WTC11 (cell line): ENCODE data around the gene TCF12. TPM values are rescaled to one million over a fixed set of nuclear protein-coding genes. Genes with fewer than 3 reads are reported as not detected.

Experiments
- ATAC-seq: fragments of 200-7000 bp; cut with Tn5 transposase; 2 replicates; pipeline ENCODE4 v1.10.0; 2021; ENCODE audit warnings: mild to moderate bottlenecking, moderate library complexity
- CTCF ChIA-PET: fragments of 300-600 bp; sonication (Branson Sonifier 250); formaldehyde crosslinking; loops from one replicate; lab custom pipeline; 2021; ENCODE audit warnings: antibody characterized with exemption; lab: Charles Lee
- POLR2A ChIA-PET: fragments of 350-600 bp; sonication (Branson Sonifier 250); formaldehyde crosslinking; loops from one replicate; lab custom pipeline; 2021; ENCODE audit warnings: antibody characterized with exemption; lab: Charles Lee
- DNase-seq: peaks from one replicate; pipeline ENCODE4 v3.0.0; 2021; ENCODE audit warnings: low spot score
- H3K27ac Mint-ChIP-seq: 2 replicates; pipeline ENCODE4 v1.8.0; 2021; ENCODE audit warnings: mixed read lengths
- H3K27me3 Mint-ChIP-seq: 2 replicates; pipeline ENCODE4 v1.8.0; 2021; ENCODE audit warnings: low read depth, mild to moderate bottlenecking, moderate library complexity, mixed read lengths
- H3K36me3 Mint-ChIP-seq: 2 replicates; pipeline ENCODE4 v1.8.0; 2021; ENCODE audit warnings: mixed read lengths
- H3K4me1 Mint-ChIP-seq: 2 replicates; pipeline ENCODE4 v1.8.0; 2022; ENCODE audit warnings: mixed read lengths
- H3K4me3 Mint-ChIP-seq: 2 replicates; pipeline ENCODE4 v1.8.0; 2021; ENCODE audit warnings: mild to moderate bottlenecking, moderate library complexity, mixed read lengths
- H3K9me3 Mint-ChIP-seq: 2 replicates; pipeline ENCODE4 v1.8.0; 2021; ENCODE audit warnings: mixed read lengths
- ATF1 ChIP-seq: sonication (generic); formaldehyde crosslinking; IDR thresholded peaks from 2 replicates; pipeline ENCODE4 v1.8.1; 2023; ENCODE audit warnings: mild to moderate bottlenecking, moderate library complexity, missing genetic modification reagents
- CBFB ChIP-seq: sonication (generic); formaldehyde crosslinking; IDR thresholded peaks from 2 replicates; pipeline ENCODE4 v1.8.1; 2022; ENCODE audit warnings: mild to moderate bottlenecking, low read depth, missing genetic modification reagents
- HMGA2 ChIP-seq: fragments of 250-450 bp; sonication (Bioruptor Pico); IDR thresholded peaks from 2 replicates; pipeline ENCODE4 v1.4.0; 2021; ENCODE audit warnings: mild to moderate bottlenecking, moderate library complexity
- JAZF1 ChIP-seq: fragments of 250-450 bp; sonication (Bioruptor Pico); IDR thresholded peaks from 2 replicates; pipeline ENCODE4 v1.9.0; 2021; ENCODE audit warnings: moderate library complexity, mild to moderate bottlenecking, inconsistent platforms
- TCF7 ChIP-seq: sonication (generic); formaldehyde crosslinking; IDR thresholded peaks from 2 replicates; pipeline ENCODE4 v1.8.0; 2022; ENCODE audit warnings: mild to moderate bottlenecking, low read depth, missing genetic modification reagents, moderate library complexity
- ZNF138 ChIP-seq: sonication (generic); formaldehyde crosslinking; conservative IDR thresholded peaks from 2 replicates; pipeline ENCODE4 v1.8.1; 2022; ENCODE audit warnings: mild to moderate bottlenecking, moderate library complexity, missing genetic modification reagents
- ZNF219 ChIP-seq: sonication (generic); formaldehyde crosslinking; IDR thresholded peaks from 2 replicates; pipeline ENCODE4 v1.8.0; 2023; ENCODE audit warnings: missing genetic modification reagents, mild to moderate bottlenecking, borderline replicate concordance
- ZNF317 ChIP-seq: sonication (generic); formaldehyde crosslinking; IDR thresholded peaks from 2 replicates; pipeline ENCODE4 v1.8.1; 2023; ENCODE audit warnings: low read depth, mild to moderate bottlenecking, moderate library complexity, missing genetic modification reagents, borderline replicate concordance
- ZNF396 ChIP-seq: fragments of 250-450 bp; sonication (Bioruptor Pico); IDR thresholded peaks from 2 replicates; pipeline ENCODE4 v1.8.0; 2021; ENCODE audit warnings: mild to moderate bottlenecking, moderate library complexity, borderline replicate concordance
- ZNF671 ChIP-seq: fragments of 250-450 bp; sonication (Bioruptor Pico); IDR thresholded peaks from 2 replicates; pipeline ENCODE4 v1.8.0; 2021; ENCODE audit warnings: mild to moderate bottlenecking
- total RNA-seq: library from RNA; stranded (reverse); gene quantifications from 3 replicates; pipeline ENCODE4 v1.2.3, GENCODE V29; 2021
- TF ChIP-seq, protein P1 (sequence below): sonication (generic); formaldehyde crosslinking; conservative IDR thresholded peaks from 2 replicates; pipeline ENCODE4 v1.8.1; 2022; ENCODE audit warnings: mild to moderate bottlenecking, missing genetic modification reagents
- TF ChIP-seq, protein P2 (sequence below): sonication (generic); formaldehyde crosslinking; IDR thresholded peaks from 2 replicates; pipeline ENCODE4 v1.8.0; 2023; ENCODE audit warnings: missing genetic modification reagents, mild to moderate bottlenecking, borderline replicate concordance
- TF ChIP-seq, protein P3 (sequence below): sonication (generic); formaldehyde crosslinking; IDR thresholded peaks from 2 replicates; pipeline ENCODE4 v1.8.1; 2022; ENCODE audit warnings: low read depth, missing genetic modification reagents, borderline replicate concordance
- TF ChIP-seq, protein P4 (sequence below): fragments of 250-450 bp; sonication (Bioruptor Pico); IDR thresholded peaks from 2 replicates; pipeline ENCODE4 v1.9.0; 2021; ENCODE audit warnings: mild to moderate bottlenecking
- TF ChIP-seq, protein P5 (sequence below): sonication (generic); formaldehyde crosslinking; IDR thresholded peaks from 2 replicates; pipeline ENCODE4 v1.8.0; 2022; ENCODE audit warnings: mild to moderate bottlenecking, missing genetic modification reagents
- TF ChIP-seq, protein P6 (sequence below): sonication (generic); formaldehyde crosslinking; IDR thresholded peaks from 2 replicates; pipeline ENCODE4 v1.8.0; 2023; ENCODE audit warnings: mild to moderate bottlenecking, missing genetic modification reagents
- TF ChIP-seq, protein P7 (sequence below): sonication (generic); formaldehyde crosslinking; IDR thresholded peaks from 2 replicates; pipeline ENCODE4 v1.8.0; 2022; ENCODE audit warnings: mild to moderate bottlenecking, missing genetic modification reagents
- TF ChIP-seq, protein P8 (sequence below): fragments of 250-450 bp; sonication (Bioruptor Pico); IDR thresholded peaks from 2 replicates; pipeline ENCODE4 v1.8.0; 2021; ENCODE audit warnings: mild to moderate bottlenecking

TCF12 gene
- total RNA-seq, 1 experiment from 2014 or later: 73.2 TPM

DNA sequence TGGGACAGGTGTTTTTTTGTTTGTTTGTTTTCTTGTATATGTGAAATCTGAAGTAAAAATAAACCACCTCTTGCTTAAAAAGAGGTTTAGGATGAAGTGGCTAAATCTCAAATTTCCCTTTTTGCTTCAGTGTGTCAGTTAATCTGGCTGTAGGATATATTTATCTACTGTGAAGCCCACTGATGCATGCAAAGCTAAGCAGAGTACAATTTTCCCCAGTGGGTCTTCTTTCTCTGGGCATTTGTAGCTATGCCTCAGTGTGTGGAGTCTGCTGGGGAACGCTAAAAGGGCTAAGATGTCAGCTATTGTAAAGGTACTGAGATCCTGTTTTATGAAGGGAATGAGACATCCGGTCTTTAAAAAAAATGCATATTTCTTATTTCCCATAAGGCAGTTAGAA, 190.6 kb downstream of the TCF12 start:
- H3K27me3 Mint-ChIP-seq: no peaks in the 10 kb centered on the region
- TF ChIP-seq JAZF1 (CRISPR knock-in tag) (no peak), ZNF219 (CRISPR knock-in tag) (no peak), CBFB (CRISPR knock-in tag) (no peak), ZNF138 (CRISPR knock-in tag) (no peak)
- TF ChIP-seq, protein P1, sequence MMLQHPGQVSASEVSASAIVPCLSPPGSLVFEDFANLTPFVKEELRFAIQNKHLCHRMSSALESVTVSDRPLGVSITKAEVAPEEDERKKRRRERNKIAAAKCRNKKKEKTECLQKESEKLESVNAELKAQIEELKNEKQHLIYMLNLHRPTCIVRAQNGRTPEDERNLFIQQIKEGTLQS: no peak
- TF ChIP-seq, protein P2, sequence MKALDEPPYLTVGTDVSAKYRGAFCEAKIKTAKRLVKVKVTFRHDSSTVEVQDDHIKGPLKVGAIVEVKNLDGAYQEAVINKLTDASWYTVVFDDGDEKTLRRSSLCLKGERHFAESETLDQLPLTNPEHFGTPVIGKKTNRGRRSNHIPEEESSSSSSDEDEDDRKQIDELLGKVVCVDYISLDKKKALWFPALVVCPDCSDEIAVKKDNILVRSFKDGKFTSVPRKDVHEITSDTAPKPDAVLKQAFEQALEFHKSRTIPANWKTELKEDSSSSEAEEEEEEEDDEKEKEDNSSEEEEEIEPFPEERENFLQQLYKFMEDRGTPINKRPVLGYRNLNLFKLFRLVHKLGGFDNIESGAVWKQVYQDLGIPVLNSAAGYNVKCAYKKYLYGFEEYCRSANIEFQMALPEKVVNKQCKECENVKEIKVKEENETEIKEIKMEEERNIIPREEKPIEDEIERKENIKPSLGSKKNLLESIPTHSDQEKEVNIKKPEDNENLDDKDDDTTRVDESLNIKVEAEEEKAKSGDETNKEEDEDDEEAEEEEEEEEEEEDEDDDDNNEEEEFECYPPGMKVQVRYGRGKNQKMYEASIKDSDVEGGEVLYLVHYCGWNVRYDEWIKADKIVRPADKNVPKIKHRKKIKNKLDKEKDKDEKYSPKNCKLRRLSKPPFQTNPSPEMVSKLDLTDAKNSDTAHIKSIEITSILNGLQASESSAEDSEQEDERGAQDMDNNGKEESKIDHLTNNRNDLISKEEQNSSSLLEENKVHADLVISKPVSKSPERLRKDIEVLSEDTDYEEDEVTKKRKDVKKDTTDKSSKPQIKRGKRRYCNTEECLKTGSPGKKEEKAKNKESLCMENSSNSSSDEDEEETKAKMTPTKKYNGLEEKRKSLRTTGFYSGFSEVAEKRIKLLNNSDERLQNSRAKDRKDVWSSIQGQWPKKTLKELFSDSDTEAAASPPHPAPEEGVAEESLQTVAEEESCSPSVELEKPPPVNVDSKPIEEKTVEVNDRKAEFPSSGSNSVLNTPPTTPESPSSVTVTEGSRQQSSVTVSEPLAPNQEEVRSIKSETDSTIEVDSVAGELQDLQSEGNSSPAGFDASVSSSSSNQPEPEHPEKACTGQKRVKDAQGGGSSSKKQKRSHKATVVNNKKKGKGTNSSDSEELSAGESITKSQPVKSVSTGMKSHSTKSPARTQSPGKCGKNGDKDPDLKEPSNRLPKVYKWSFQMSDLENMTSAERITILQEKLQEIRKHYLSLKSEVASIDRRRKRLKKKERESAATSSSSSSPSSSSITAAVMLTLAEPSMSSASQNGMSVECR (CRISPR knock-in tag): no peak
- TF ChIP-seq, protein P3, sequence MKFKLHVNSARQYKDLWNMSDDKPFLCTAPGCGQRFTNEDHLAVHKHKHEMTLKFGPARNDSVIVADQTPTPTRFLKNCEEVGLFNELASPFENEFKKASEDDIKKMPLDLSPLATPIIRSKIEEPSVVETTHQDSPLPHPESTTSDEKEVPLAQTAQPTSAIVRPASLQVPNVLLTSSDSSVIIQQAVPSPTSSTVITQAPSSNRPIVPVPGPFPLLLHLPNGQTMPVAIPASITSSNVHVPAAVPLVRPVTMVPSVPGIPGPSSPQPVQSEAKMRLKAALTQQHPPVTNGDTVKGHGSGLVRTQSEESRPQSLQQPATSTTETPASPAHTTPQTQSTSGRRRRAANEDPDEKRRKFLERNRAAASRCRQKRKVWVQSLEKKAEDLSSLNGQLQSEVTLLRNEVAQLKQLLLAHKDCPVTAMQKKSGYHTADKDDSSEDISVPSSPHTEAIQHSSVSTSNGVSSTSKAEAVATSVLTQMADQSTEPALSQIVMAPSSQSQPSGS (CRISPR knock-in tag): no peak
- TF ChIP-seq, protein P4, sequence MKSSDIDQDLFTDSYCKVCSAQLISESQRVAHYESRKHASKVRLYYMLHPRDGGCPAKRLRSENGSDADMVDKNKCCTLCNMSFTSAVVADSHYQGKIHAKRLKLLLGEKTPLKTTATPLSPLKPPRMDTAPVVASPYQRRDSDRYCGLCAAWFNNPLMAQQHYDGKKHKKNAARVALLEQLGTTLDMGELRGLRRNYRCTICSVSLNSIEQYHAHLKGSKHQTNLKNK: no peak
- TF ChIP-seq, protein P5, sequence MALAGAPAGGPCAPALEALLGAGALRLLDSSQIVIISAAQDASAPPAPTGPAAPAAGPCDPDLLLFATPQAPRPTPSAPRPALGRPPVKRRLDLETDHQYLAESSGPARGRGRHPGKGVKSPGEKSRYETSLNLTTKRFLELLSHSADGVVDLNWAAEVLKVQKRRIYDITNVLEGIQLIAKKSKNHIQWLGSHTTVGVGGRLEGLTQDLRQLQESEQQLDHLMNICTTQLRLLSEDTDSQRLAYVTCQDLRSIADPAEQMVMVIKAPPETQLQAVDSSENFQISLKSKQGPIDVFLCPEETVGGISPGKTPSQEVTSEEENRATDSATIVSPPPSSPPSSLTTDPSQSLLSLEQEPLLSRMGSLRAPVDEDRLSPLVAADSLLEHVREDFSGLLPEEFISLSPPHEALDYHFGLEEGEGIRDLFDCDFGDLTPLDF (CRISPR knock-in tag): no peak
- TF ChIP-seq, all 79 proteins: peak for 0
- Mint-ChIP-seq H3K36me3 (peaks cover 10% of the 10 kb centered on the region), H3K9me3 (peaks cover 12% of the 10 kb centered on the region), H3K4me3 (no peak overlapping the region), H3K27ac (no peak overlapping the region), H3K4me1 (peaks cover 39% of the 10 kb centered on the region)
- ATAC-seq (no peak), DNase-seq (no peak)
- ChIA-PET POLR2A (no interaction called here), CTCF (no interaction called here)

DNA sequence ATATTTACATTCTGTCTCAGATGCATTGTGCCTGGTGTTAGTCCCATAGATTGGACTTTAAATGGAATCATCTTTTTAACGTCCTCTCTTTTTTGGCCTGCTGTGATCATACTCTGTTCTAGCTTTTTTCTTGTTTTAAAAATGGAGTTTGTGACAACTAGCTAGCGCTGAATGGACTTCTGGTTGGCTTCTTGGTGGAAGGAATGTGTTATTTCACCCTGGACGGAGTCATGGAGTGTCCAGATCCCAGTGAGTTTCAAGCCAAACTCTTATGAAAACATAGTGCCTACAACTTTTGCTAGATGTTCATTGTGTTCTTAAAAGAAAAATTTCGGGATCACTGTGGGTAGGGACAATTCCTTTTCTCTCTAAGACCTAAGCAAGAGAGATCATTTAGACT, 192.6 kb downstream of the TCF12 start:
- Mint-ChIP-seq H3K27ac (no peak overlapping the region; the same call in 1 of the 2 replicates), H3K27me3 (no peaks in the 10 kb centered on the region), H3K4me1 (peaks cover 41% of the 10 kb centered on the region), H3K9me3 (peaks cover 11% of the 10 kb centered on the region), H3K4me3 (no peak overlapping the region), H3K36me3 (peaks cover 6% of the 10 kb centered on the region)
- ATAC-seq: peak; percentile 56
- ChIA-PET CTCF (interaction anchor here (1.3 to 2.3 kb wide), 5 partner anchors 10 to 93 kb away, joined by 3 to 7 read pairs (median 5); no protein-coding TSS in a partner anchor), POLR2A (no interaction called here)
- TF ChIP-seq ATF1 (CRISPR knock-in tag): no peak
- no peak for DNase-seq

DNA sequence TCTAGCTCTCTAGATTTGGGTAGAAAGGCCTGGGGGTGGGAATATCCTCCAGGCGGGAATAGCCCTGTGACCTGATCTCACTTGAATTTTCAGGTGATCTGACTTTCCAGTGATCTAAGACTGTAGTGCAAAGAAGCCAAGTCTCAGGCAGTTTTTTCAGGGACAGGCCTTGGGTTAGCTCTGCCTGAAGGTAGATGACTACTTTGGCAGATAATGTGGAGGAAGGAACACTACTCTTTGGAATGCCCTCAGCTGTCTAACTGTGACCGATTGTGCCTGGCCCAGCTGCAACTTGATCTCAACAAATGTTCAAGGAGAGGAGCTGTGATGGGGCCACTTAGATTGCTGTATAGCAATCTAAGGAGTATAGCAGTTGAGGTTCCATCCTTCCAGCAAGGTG, 193.7 kb downstream of the TCF12 start:
- no peak overlapping the region for H3K4me3 Mint-ChIP-seq
- H3K27me3 Mint-ChIP-seq: no peaks in the 10 kb centered on the region
- ATAC-seq: peak; percentile 55
- no peaks in the 10 kb centered on the region for H3K9me3 Mint-ChIP-seq
- no peaks in the 10 kb centered on the region for H3K36me3 Mint-ChIP-seq
- peak overlapping the region; percentile 81; the same call in 1 of the 2 replicates for H3K27ac Mint-ChIP-seq
- peaks cover 41% of the 10 kb centered on the region for H3K4me1 Mint-ChIP-seq
- ChIA-PET POLR2A (no interaction called here), CTCF (interaction anchor here (0.6 to 2.3 kb wide), 5 partner anchors 9 to 37 kb away, joined by 3 to 7 read pairs (median 5); no protein-coding TSS in a partner anchor)
- no peak for DNase-seq
- no peak for TF ChIP-seq ZNF396 (CRISPR knock-in tag)
- no peak for TF ChIP-seq HMGA2
- no peak for TF ChIP-seq TCF7 (CRISPR knock-in tag)
- no peak for TF ChIP-seq ZNF317
- TF ChIP-seq, protein P6, sequence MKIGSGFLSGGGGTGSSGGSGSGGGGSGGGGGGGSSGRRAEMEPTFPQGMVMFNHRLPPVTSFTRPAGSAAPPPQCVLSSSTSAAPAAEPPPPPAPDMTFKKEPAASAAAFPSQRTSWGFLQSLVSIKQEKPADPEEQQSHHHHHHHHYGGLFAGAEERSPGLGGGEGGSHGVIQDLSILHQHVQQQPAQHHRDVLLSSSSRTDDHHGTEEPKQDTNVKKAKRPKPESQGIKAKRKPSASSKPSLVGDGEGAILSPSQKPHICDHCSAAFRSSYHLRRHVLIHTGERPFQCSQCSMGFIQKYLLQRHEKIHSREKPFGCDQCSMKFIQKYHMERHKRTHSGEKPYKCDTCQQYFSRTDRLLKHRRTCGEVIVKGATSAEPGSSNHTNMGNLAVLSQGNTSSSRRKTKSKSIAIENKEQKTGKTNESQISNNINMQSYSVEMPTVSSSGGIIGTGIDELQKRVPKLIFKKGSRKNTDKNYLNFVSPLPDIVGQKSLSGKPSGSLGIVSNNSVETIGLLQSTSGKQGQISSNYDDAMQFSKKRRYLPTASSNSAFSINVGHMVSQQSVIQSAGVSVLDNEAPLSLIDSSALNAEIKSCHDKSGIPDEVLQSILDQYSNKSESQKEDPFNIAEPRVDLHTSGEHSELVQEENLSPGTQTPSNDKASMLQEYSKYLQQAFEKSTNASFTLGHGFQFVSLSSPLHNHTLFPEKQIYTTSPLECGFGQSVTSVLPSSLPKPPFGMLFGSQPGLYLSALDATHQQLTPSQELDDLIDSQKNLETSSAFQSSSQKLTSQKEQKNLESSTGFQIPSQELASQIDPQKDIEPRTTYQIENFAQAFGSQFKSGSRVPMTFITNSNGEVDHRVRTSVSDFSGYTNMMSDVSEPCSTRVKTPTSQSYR (CRISPR knock-in tag): no peak
- TF ChIP-seq, protein P7, sequence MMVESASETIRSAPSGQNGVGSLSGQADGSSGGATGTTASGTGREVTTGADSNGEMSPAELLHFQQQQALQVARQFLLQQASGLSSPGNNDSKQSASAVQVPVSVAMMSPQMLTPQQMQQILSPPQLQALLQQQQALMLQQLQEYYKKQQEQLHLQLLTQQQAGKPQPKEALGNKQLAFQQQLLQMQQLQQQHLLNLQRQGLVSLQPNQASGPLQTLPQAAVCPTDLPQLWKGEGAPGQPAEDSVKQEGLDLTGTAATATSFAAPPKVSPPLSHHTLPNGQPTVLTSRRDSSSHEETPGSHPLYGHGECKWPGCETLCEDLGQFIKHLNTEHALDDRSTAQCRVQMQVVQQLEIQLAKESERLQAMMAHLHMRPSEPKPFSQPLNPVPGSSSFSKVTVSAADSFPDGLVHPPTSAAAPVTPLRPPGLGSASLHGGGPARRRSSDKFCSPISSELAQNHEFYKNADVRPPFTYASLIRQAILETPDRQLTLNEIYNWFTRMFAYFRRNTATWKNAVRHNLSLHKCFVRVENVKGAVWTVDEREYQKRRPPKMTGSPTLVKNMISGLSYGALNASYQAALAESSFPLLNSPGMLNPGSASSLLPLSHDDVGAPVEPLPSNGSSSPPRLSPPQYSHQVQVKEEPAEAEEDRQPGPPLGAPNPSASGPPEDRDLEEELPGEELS (CRISPR knock-in tag): no peak
- TF ChIP-seq, protein P8, sequence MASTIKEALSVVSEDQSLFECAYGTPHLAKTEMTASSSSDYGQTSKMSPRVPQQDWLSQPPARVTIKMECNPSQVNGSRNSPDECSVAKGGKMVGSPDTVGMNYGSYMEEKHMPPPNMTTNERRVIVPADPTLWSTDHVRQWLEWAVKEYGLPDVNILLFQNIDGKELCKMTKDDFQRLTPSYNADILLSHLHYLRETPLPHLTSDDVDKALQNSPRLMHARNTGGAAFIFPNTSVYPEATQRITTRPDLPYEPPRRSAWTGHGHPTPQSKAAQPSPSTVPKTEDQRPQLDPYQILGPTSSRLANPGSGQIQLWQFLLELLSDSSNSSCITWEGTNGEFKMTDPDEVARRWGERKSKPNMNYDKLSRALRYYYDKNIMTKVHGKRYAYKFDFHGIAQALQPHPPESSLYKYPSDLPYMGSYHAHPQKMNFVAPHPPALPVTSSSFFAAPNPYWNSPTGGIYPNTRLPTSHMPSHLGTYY: no peak
- TF ChIP-seq ZNF671 (CRISPR knock-in tag): no peak
